Ovary (tissue), 9 donors: ENCODE data around the gene CAMK2N1. TPM values are rescaled to one million over a fixed set of nuclear protein-coding genes. Genes with fewer than 3 reads are reported as not detected.

Experiments used
- DNase-seq, 5 donors: peaks; one replicate each; pipeline ENCODE4 v3.0.0-alpha.2; 2019 to 2020
- H3K27ac ChIP-seq, 2 donors: fragments of 200-600 bp; one replicate each; pipeline versions ENCODE4 v1.5.1 to v1.8.0; 2019 to 2022
- H3K27me3 ChIP-seq: fragments of 200-600 bp; one replicate; pipeline ENCODE4 v1.8.0; 2022
- H3K36me3 ChIP-seq: fragments of 200-600 bp; sonication (generic); one replicate; pipeline ENCODE4 v1.5.1; 2019
- H3K4me1 ChIP-seq: one replicate; pipeline ENCODE4 v1.8.1; 2013; ENCODE audit warnings: mild to moderate bottlenecking, moderate library complexity; ENCODE audit not compliant: insufficient read depth
- H3K4me3 ChIP-seq: fragments of 200-600 bp; sonication (generic); one replicate; pipeline ENCODE4 v1.5.1; 2017
- H3K9me3 ChIP-seq, 2 donors: fragments of 200-600 bp in 1 of 2; sonication (generic) in 1 of 2; one replicate each; pipeline versions ENCODE4 v1.5.1 to v1.8.1; 2013 to 2019; ENCODE audit warnings: mild to moderate bottlenecking in 1 of 2, moderate library complexity in 1 of 2
- EP300 ChIP-seq: sonication (generic); formaldehyde crosslinking; IDR thresholded peaks from one replicate; pipeline ENCODE4 v1.6.1; 2017; ENCODE audit warnings: antibody characterized with exemption
- POLR2A ChIP-seq: fragments of 450-650 bp; IDR thresholded peaks from one replicate; pipeline ENCODE4 v1.6.1; 2017; ENCODE audit warnings: antibody characterized with exemption, mild to moderate bottlenecking, moderate library complexity
- WGBS, 3 donors: extraction: QIAGEN DNeasy Blood & Tissue Kit in 1 of 3; methylation state at CpG; one replicate each; pipeline versions ENCODE4 v1.1.5 to v1.1.7; 2013 to 2017; 5-methylcytosine and 5-hydroxymethylcytosine counted together
- intact Hi-C, 4 donors: fragments of 100-400 bp; cut with DNase I; formaldehyde crosslinking; loops; one replicate each; pipeline versions ENCODE4 v1.11.0 to v1.15.1; 2022 to 2023
- polyA plus RNA-seq, 2 donors: library from polyadenylated mRNA; stranded (reverse); fragments of 200-250 nt in 1 of 2; fragments of 350-450 nt in 1 of 2; fragmentation: Illumina TruSeq in 1 of 2; extraction: RNeasy Lipid Tissue Mini Kit (QIAGEN cat#74804) in 1 of 2; gene quantifications; one replicate each; pipeline ENCODE4 v1.2.3, GENCODE V29; 2013 to 2014
- total RNA-seq, 7 donors: library from RNA; depleted of rRNA in 2 of 7; stranded (reverse); fragments of >200 nt in 2 of 7; fragmentation: NEBNext Ultra II Directional in 3 of 7; extraction: Animal tissue kit (Norgen Biotek cat#: 25700) in 3 of 7; gene quantifications; one replicate each; pipeline versions ENCODE4 v1.1.0 to v1.2.4, GENCODE V29; 2016 to 2023
- TF ChIP-seq, protein P1 (sequence below), 3 donors: fragments of 450-650 bp in 2 of 3; fragments of 200-600 bp in 1 of 3; IDR thresholded peaks; one replicate each; pipeline versions ENCODE4 v1.5.1 to v1.8.0; 2016 to 2022; ENCODE audit warnings: antibody characterized with exemption in 3 of 3, mild to moderate bottlenecking in 1 of 3
- donor health status: DM: no; HTN: no; CAD: no; lungs with moderate emphysema.
- donor health status: DM: no; HTN: no; CAD: no.
- donor health status: Bipolar disorder and iron deficiency.
- donor health status: DM: yes; HTN: yes; CAD: no.
- donor health status: DM: no; HTN: no; CAD: no.
- donor health status: DM: yes; HTN: yes; CAD: no.

The CAMK2N1 gene
- total and polyA plus RNA-seq, 9 donors: 11.3 to 95.9 (median 35.2) TPM

DNA sequence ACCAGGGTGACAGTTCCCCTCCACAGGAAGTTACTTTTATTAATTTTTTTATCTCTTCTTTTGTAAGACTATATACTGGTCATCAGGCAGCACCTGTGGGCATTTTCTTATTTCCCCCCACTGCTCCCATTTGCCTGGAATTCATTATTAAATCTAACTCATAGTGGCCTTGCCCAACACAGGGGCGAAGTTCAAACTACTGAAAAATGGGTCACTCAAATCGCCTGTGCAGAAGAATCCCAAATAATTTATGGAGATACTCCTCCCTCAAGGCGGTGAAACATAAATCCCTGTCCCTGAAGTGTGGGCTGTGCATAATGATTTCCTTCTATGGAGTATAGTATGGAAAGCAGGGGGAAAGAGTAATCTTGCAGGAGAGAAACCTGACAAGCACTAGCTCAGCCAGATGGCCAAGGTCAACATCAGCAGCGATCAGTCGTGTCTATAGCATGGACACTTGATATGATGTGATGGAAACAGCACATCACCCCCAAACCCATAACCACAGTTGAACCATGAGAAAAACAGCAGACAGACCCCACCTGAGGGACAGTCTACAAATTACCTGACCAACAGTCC is 7.9 kb downstream of the CAMK2N1 start:
- Histone ChIP-seq H3K27ac (no peak overlapping the region), H3K4me1 (peaks cover 16% of the 10 kb centered on the region), H3K27me3 (no peaks in the 10 kb centered on the region), H3K4me3 (no peak overlapping the region), H3K36me3 (no peaks in the 10 kb centered on the region), H3K9me3 (no peaks in the 10 kb centered on the region)
- WGBS, 3 donors: 34 to 43% (median 36%) methylated on average over 5 of the region's 5 CpGs
- intact Hi-C loops: loop anchor here in 1 of 4 donors (10.0 kb wide), 1 partner anchor 273 kb away; no protein-coding TSS in a partner anchor
- no peak for DNase-seq
- TF ChIP-seq EP300: no peak
- TF ChIP-seq, protein P1, sequence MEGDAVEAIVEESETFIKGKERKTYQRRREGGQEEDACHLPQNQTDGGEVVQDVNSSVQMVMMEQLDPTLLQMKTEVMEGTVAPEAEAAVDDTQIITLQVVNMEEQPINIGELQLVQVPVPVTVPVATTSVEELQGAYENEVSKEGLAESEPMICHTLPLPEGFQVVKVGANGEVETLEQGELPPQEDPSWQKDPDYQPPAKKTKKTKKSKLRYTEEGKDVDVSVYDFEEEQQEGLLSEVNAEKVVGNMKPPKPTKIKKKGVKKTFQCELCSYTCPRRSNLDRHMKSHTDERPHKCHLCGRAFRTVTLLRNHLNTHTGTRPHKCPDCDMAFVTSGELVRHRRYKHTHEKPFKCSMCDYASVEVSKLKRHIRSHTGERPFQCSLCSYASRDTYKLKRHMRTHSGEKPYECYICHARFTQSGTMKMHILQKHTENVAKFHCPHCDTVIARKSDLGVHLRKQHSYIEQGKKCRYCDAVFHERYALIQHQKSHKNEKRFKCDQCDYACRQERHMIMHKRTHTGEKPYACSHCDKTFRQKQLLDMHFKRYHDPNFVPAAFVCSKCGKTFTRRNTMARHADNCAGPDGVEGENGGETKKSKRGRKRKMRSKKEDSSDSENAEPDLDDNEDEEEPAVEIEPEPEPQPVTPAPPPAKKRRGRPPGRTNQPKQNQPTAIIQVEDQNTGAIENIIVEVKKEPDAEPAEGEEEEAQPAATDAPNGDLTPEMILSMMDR (IDR thresholded peaks at IDR 0.05): no peak
- TF ChIP-seq POLR2A: no peak

DNA sequence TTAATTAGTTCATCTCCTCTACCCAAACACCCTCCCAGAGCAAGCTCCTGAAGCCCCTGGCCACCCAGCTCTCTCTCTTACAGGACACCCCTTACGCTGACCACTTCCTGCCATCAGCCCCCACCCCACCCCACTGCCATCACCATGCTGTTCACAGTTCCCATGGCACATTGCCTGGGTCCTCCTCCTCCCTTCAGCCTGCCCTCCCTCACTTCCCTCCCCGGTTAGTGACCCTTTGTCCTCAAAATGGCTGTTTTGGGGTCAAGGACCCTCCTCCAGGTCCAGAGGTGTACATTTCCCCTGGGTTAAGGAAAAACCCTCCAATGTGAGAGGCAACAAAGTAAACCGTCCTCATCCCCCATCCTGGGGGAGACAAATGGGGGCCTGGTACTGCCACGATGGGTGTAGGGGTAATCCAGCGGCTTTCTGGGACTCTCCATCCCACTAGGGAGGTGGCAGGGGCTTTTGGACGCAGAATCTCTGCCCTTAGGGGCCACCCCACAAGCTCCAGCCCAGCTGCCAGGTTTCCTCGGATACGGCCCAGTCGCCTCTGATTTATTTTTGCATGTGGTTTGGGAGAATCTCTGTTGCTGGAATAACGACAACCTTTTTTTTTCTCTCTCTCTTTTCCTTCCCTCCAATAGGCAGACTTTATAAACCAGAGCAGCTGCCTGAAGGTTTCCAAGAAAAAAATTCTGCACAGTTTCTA is 8.5 kb downstream of the CAMK2N1 start:
- Histone ChIP-seq H3K4me1 (peaks cover 16% of the 10 kb centered on the region), H3K27ac (peak overlapping the region in 1 of 2 donors; percentile 69), H3K27me3 (no peaks in the 10 kb centered on the region), H3K36me3 (no peaks in the 10 kb centered on the region), H3K9me3 (no peaks in the 10 kb centered on the region), H3K4me3 (no peak overlapping the region)
- 11 to 15% (median 15%) methylated on average over 10 of the region's 10 CpGs for WGBS, 3 donors
- DNase-seq: peak; percentile 59 to 75 (median 69)
- TF ChIP-seq, protein P1 (IDR thresholded peaks at IDR 0.05): no peak
- TF ChIP-seq POLR2A (no peak), EP300 (no peak)
- intact Hi-C loops: loop anchor here in 1 of 4 donors (10.0 kb wide), 1 partner anchor 273 kb away; no protein-coding TSS in a partner anchor

DNA sequence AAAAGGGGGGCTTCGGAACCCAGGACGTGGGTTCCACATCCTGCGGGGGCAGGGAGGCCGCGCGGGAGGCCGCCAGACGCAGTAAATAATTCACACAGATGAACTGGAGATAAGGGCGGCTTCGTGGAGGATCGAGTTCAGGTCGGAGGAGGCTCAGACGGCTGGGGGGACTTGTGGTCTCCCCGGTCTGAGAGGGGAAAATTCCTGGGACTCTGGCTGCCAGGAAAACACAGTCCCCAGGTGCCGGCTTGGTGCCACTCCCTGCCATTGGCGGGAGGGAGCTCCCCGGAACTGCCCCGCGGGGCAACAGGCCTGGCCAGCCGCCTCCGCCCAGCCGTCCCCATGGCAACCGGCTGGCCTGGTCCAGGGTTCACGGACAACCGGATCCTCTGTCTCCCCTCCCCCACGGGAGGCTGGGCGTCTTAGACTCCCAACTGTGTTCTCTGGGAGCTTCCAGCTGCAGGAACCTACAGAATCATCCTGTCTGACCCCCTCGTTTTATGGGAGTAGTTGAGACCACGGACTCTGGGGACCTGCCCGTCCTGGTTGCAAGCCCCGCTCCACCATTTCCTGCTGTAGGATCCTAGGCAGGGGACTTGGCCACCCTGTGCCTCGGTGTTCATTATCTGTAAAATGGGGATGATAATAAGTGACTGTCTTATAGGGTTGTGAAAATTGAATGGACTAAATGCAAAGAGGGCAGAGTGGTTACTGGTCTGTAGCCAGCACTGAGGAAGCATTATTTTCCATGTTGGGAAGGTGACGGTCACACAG is 9.6 kb downstream of the CAMK2N1 start:
- intact Hi-C loops: loop anchor here in 1 of 4 donors (10.0 kb wide), 1 partner anchor 272 kb away; no protein-coding TSS in a partner anchor
- peak; percentile 77 to 88 (median 81) for DNase-seq
- H3K4me3 ChIP-seq: no peak overlapping the region
- TF ChIP-seq, protein P1 (IDR thresholded peaks at IDR 0.05): no peak
- TF ChIP-seq POLR2A: no peak
- H3K36me3 ChIP-seq: no peaks in the 10 kb centered on the region
- H3K27ac ChIP-seq: peak overlapping the region in 1 of 2 donors; percentile 69
- H3K9me3 ChIP-seq: no peaks in the 10 kb centered on the region
- WGBS, 3 donors: 12 to 19% (median 14%) methylated on average over 33 of the region's 33 CpGs
- H3K4me1 ChIP-seq: peaks cover 16% of the 10 kb centered on the region
- no peaks in the 10 kb centered on the region for H3K27me3 ChIP-seq

GRCh38 chr1:20474996-20475395 is 11.0 kb downstream of the CAMK2N1 start:
- peaks cover 16% of the 10 kb centered on the region for H3K4me1 ChIP-seq
- TF ChIP-seq POLR2A (no peak), EP300 (no peak)
- TF ChIP-seq, protein P1 (IDR thresholded peaks at IDR 0.05): no peak
- H3K36me3 ChIP-seq: no peaks in the 10 kb centered on the region
- H3K27ac ChIP-seq: peak overlapping the region in 1 of 2 donors; percentile 15
- 59 to 71% (median 65%) methylated on average over 7 of the region's 7 CpGs for WGBS, 3 donors
- DNase-seq: no peak
- H3K9me3 ChIP-seq: no peaks in the 10 kb centered on the region
- no peaks in the 10 kb centered on the region for H3K27me3 ChIP-seq
- intact Hi-C loops: loop anchor here in 1 of 4 donors (10.0 kb wide), 1 partner anchor 270 kb away; no protein-coding TSS in a partner anchor
- H3K4me3 ChIP-seq: no peak overlapping the region
